IMR-90 (cell line): ENCODE results near the gene RMI2. TPM values are rescaled to one million over a fixed set of nuclear protein-coding genes. Genes with fewer than 3 reads are reported as not detected.

Experiments used
- ATAC-seq: fragments of 200-7000 bp; cut with Tn5 transposase; 2 replicates; pipeline ENCODE4 v1.9.1; 2020; ENCODE audit warnings: low read depth, mild to moderate bottlenecking, moderate library complexity
- BruUV-seq: library from RNA; stranded (reverse); fragments of 400-500 nt; replicated peaks from 2 replicates; lab custom pipeline; 2021; lab: Mats Ljungman, UMichigan
- CTCF ChIA-PET: fragments of 300-600 bp; formaldehyde crosslinking; extraction: SDS; loops from one replicate; lab custom pipeline; 2021; ENCODE audit warnings: antibody characterized with exemption; lab: Yijun Ruan, JAX
- POLR2A ChIA-PET: fragments of 300-600 bp; sonication (Branson Sonifier 250); formaldehyde crosslinking; loops from one replicate; lab custom pipeline; 2022; ENCODE audit warnings: antibody characterized with exemption; ENCODE audit not compliant: unreplicated experiment; lab: Charles Lee
- DNase-seq: peaks from one replicate; pipeline ENCODE4 v3.0.0; 2013
- H2AFZ ChIP-seq: replicated peaks from 2 replicates; pipeline ENCODE3; 2013; ENCODE audit warnings: low read length, mild to moderate bottlenecking; ENCODE audit not compliant: poor library complexity
- H2AK5ac ChIP-seq: 2 replicates; pipeline ENCODE4 v1.6.1; 2013; ENCODE audit warnings: low read depth, low read length, inconsistent platforms
- H2AK9ac ChIP-seq: replicated peaks from 2 replicates; pipeline ENCODE3; 2013; ENCODE audit warnings: mild to moderate bottlenecking, low read depth, low read length, moderate library complexity; ENCODE audit not compliant: poor library complexity
- H2BK120ac ChIP-seq: 2 replicates; pipeline ENCODE4 v1.6.1; 2013; ENCODE audit warnings: low read depth, low read length, inconsistent platforms
- H2BK15ac ChIP-seq: 3 replicates; pipeline ENCODE4 v1.6.1; 2013; ENCODE audit warnings: low read depth, low read length, inconsistent platforms
- H2BK20ac ChIP-seq: 2 replicates; pipeline ENCODE4 v1.6.1; 2013; ENCODE audit warnings: low read depth, mild to moderate bottlenecking, inconsistent platforms, low read length, moderate library complexity
- H2BK5ac ChIP-seq: 2 replicates; pipeline ENCODE4 v1.6.1; 2013; ENCODE audit warnings: mild to moderate bottlenecking, low read depth, low read length, inconsistent platforms; ENCODE audit not compliant: poor library complexity, severe bottlenecking
- H3K14ac ChIP-seq: replicated peaks from 2 replicates; pipeline ENCODE4 v1.6.1; 2013; ENCODE audit warnings: low read depth, low read length, inconsistent platforms
- H3K18ac ChIP-seq: 2 replicates; pipeline ENCODE4 v1.6.1; 2013; ENCODE audit warnings: low read depth, low read length, control low read depth
- H3K23ac ChIP-seq: 2 replicates; pipeline ENCODE4 v1.6.1; 2013; ENCODE audit warnings: low read depth, low read length, inconsistent platforms
- H3K27ac ChIP-seq: 2 replicates; pipeline ENCODE4 v1.5.1; 2013; ENCODE audit warnings: mild to moderate bottlenecking, control low read depth, low read length; ENCODE audit not compliant: insufficient read depth
- H3K27me3 ChIP-seq: 2 replicates; pipeline ENCODE4 v1.6.1; 2013; ENCODE audit warnings: low read length; ENCODE audit not compliant: control insufficient read depth, insufficient read depth
- H3K36me3 ChIP-seq: 2 replicates; pipeline ENCODE4 v1.6.1; 2013; ENCODE audit warnings: low read length, mixed read lengths; ENCODE audit not compliant: control insufficient read depth, insufficient read depth
- H3K4ac ChIP-seq: 2 replicates; pipeline ENCODE4 v1.6.1; 2013; ENCODE audit warnings: low read depth, low read length, inconsistent platforms
- H3K4me1 ChIP-seq: 2 replicates; pipeline ENCODE4 v1.6.1; 2013; ENCODE audit warnings: low read length, mixed read lengths; ENCODE audit not compliant: control insufficient read depth, insufficient read depth
- H3K4me2 ChIP-seq: 2 replicates; pipeline ENCODE4 v1.6.1; 2013; ENCODE audit warnings: low read depth, mild to moderate bottlenecking, control low read depth, low read length, moderate library complexity
- H3K4me3 ChIP-seq: 2 replicates; pipeline ENCODE4 v1.5.1; 2013; ENCODE audit warnings: low read depth, mild to moderate bottlenecking, control low read depth, low read length, moderate library complexity; ENCODE audit not compliant: insufficient read depth
- H3K56ac ChIP-seq: 2 replicates; pipeline ENCODE4 v1.6.1; 2013; ENCODE audit warnings: low read length, inconsistent platforms; ENCODE audit not compliant: insufficient read depth; ENCODE audit errors: extremely low read depth
- H3K79me1 ChIP-seq, 2 experiments: 2 replicates each; pipeline ENCODE4 v1.6.1; 2013; ENCODE audit warnings: low read length in 2 of 2, inconsistent platforms in 1 of 2, low read depth in 1 of 2
- H3K9ac ChIP-seq: 2 replicates; pipeline ENCODE4 v1.6.1; 2013; ENCODE audit warnings: low read depth, low read length, control low read depth
- H3K9me1 ChIP-seq: 2 replicates; pipeline ENCODE4 v1.6.1; 2013; ENCODE audit warnings: low read length, inconsistent platforms; ENCODE audit not compliant: insufficient read depth
- H3K9me3 ChIP-seq: 2 replicates; pipeline ENCODE4 v1.6.1; 2013; ENCODE audit warnings: low read length; ENCODE audit not compliant: control insufficient read depth, insufficient read depth
- H4K20me1 ChIP-seq: 2 replicates; pipeline ENCODE4 v1.6.1; 2013; ENCODE audit warnings: low read length, inconsistent platforms; ENCODE audit not compliant: insufficient read depth
- H4K5ac ChIP-seq: 2 replicates; pipeline ENCODE4 v1.6.1; 2013; ENCODE audit warnings: mild to moderate bottlenecking, low read depth, low read length, control low read depth
- H4K8ac ChIP-seq, 2 experiments: 2 replicates each; pipeline ENCODE4 v1.6.1; 2013; ENCODE audit warnings: low read depth in 2 of 2, low read length in 2 of 2, control low read depth in 1 of 2, inconsistent platforms in 1 of 2
- H4K91ac ChIP-seq: 2 replicates; pipeline ENCODE4 v1.6.1; 2013; ENCODE audit warnings: low read depth, low read length, inconsistent platforms; ENCODE audit not compliant: insufficient read depth
- CEBPB ChIP-seq: IDR thresholded peaks from 2 replicates; pipeline ENCODE4 v1.6.1; 2012; ENCODE audit warnings: low read depth, low read length, improper control_type of control experiment
- POLR2A ChIP-seq: IDR thresholded peaks from 2 replicates; pipeline ENCODE4 v1.6.1; 2012; ENCODE audit warnings: mild to moderate bottlenecking, low read depth, low read length
- WGBS, 2 experiments: methylation state at CpG; one replicate each; pipeline versions ENCODE4 v1.1.5 to v1.1.7; 2013; ENCODE audit warnings: missing lambda C conversion rate in 2 of 2; ENCODE audit not compliant: insufficient read length in 1 of 2; ENCODE audit errors: extremely low coverage in 2 of 2; 5-methylcytosine and 5-hydroxymethylcytosine counted together
- dilution Hi-C: fragments of 300-500 bp; cut with HindIII; formaldehyde crosslinking; loops from one replicate; pipeline ENCODE4 v1.14.3; 2018; ENCODE audit warnings: low sequenced_read_pairs; ENCODE audit not compliant: unreplicated experiment
- in situ Hi-C: fragments of 300-500 bp; cut with MboI; formaldehyde crosslinking; loops from 3 replicates; pipeline ENCODE4 v1.14.3; 2019; ENCODE audit warnings: low sequenced_read_pairs, inconsistent platforms, mixed read lengths
- intact Hi-C: fragments of 100-400 bp; cut with micrococcal nuclease; formaldehyde crosslinking; loops from 2 replicates; pipeline ENCODE4 v1.10.0; 2022
- polyA plus RNA-seq, 3 experiments: library from polyadenylated mRNA; depleted of rRNA; stranded (reverse); fragments of >200 nt; gene quantifications; 2 replicates each; pipeline ENCODE4 v1.2.3, GENCODE V29; 2012; ENCODE audit warnings: low replicate concordance in 1 of 3
- total RNA-seq: library from RNA; depleted of rRNA; stranded (reverse); fragments of >200 nt; gene quantifications from 2 replicates; pipeline ENCODE4 v1.2.3, GENCODE V29; 2012

RMI2 gene
- total and polyA plus RNA-seq, 2 of the 4 experiments (the other 2 are of a cell fraction) = 3.2 to 5.6 TPM

- no peaks in the 10 kb centered on the region for H3K9me3 ChIP-seq
- intact Hi-C loops = no loop called here
- no peak overlapping the region for H2AK5ac ChIP-seq
- WGBS, 2 experiments = 100% methylated on average over 5 of the region's 11 CpGs; no CpG with 5 or more reads in 1 of the 2 experiments
- peaks cover 14% of the 10 kb centered on the region for H3K9me1 ChIP-seq
- no peak overlapping the region for H4K91ac ChIP-seq
- dilution Hi-C loops = no loop called here
- CTCF ChIA-PET = no interaction called here
- H2BK5ac ChIP-seq = no peak overlapping the region
- H4K8ac ChIP-seq = peak overlapping the region in 1 of 2 experiments; percentile 29; a peak in 1 of 4 replicates
- no peaks in the 10 kb centered on the region; a peak in 1 of 4 replicates for H3K79me1 ChIP-seq
- no peak overlapping the region for H2BK15ac ChIP-seq
- no peak overlapping the region for H3K56ac ChIP-seq
- H3K36me3 ChIP-seq = no peaks in the 10 kb centered on the region
- H2AFZ ChIP-seq = peak overlapping the region; percentile 29
- H3K27me3 ChIP-seq = no peaks in the 10 kb centered on the region
- H3K4me3 ChIP-seq = no peak overlapping the region
- no peaks in the 10 kb centered on the region for H4K20me1 ChIP-seq
- H2BK120ac ChIP-seq = no peak overlapping the region
- no peak overlapping the region for H3K27ac ChIP-seq
- no peak overlapping the region for H2AK9ac ChIP-seq
- TF ChIP-seq CEBPB (peak; percentile 60), POLR2A (no peak)
- peak overlapping the region; percentile 60; the same call in 1 of the 2 replicates for H2BK20ac ChIP-seq
- DNase-seq (no peak), ATAC-seq (no peak)
- H3K23ac ChIP-seq = no peak overlapping the region
- H3K14ac ChIP-seq = no peak overlapping the region
- no peak overlapping the region for H3K9ac ChIP-seq
- in situ Hi-C loops = no loop called here
- no peak overlapping the region; the same call in 1 of the 2 replicates for H3K4ac ChIP-seq
- H3K4me1 ChIP-seq = peaks cover 17% of the 10 kb centered on the region
- no peak overlapping the region for H4K5ac ChIP-seq
- H3K18ac ChIP-seq = no peak overlapping the region
- no TSS peak for BruUV-seq
- H3K4me2 ChIP-seq = no peak overlapping the region
- POLR2A ChIA-PET = no interaction called here
Observed at GRCh38 chr16:11323551-11324336, 21.5 kb upstream of the RMI2 start.
